C4-2B (cell line): Measurements from ENCODE around the gene MSI2.

Source experiments
- ZFX ChIP-seq: fragments of 450-650 bp; IDR thresholded peaks from 2 replicates; pipeline ENCODE4 v1.6.1; 2017
- TF ChIP-seq, protein P1 (sequence below): fragments of 450-650 bp; conservative IDR thresholded peaks from 2 replicates; pipeline ENCODE4 v1.5.1; 2017; ENCODE audit warnings: mild to moderate bottlenecking

DNA sequence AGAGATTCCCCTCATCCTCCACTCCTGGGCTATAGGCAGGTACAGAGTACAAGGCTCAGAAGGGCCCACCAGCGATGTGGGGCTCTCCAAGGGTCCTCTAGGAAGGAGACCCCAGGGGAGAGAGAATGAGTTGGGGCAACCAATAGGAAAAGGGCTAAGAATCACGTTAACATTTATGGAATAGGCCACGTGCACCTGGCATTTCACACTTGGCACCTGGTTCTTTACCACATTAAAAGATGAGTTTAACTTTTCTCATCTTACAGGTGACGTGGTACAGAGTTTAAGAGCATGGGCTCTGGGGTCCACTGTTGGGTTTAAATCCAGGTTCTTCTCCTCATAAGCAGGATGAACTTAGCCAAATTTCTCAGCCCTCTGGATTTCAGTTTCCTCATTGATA lies 245.7 kb downstream of the MSI2 start:
- TF ChIP-seq, protein P1, sequence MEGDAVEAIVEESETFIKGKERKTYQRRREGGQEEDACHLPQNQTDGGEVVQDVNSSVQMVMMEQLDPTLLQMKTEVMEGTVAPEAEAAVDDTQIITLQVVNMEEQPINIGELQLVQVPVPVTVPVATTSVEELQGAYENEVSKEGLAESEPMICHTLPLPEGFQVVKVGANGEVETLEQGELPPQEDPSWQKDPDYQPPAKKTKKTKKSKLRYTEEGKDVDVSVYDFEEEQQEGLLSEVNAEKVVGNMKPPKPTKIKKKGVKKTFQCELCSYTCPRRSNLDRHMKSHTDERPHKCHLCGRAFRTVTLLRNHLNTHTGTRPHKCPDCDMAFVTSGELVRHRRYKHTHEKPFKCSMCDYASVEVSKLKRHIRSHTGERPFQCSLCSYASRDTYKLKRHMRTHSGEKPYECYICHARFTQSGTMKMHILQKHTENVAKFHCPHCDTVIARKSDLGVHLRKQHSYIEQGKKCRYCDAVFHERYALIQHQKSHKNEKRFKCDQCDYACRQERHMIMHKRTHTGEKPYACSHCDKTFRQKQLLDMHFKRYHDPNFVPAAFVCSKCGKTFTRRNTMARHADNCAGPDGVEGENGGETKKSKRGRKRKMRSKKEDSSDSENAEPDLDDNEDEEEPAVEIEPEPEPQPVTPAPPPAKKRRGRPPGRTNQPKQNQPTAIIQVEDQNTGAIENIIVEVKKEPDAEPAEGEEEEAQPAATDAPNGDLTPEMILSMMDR, result no peak
- TF ChIP-seq ZFX, result no peak
